B cell (primary cell): ENCODE data around the gene TRPM6.

Experiments used
- CTCF ChIP-seq: fragments of 200-600 bp; IDR thresholded peaks from one replicate; pipeline ENCODE4 v1.8.0; 2022; ENCODE audit warnings: antibody characterized with exemption, mild to moderate bottlenecking
- EZH2 ChIP-seq: IDR thresholded peaks from 2 replicates; pipeline ENCODE4 v1.6.1; 2012; ENCODE audit warnings: borderline replicate concordance, low read depth, mild to moderate bottlenecking, moderate library complexity, low read length; ENCODE audit not compliant: insufficient read depth, poor library complexity, severe bottlenecking

- no peak for TF ChIP-seq CTCF
- no peak for TF ChIP-seq EZH2
Measured at GRCh38 chr9:74824654-74825053, 63.1 kb downstream of the TRPM6 start.
